ENCODE data around the gene ARID1B.

GRCh38 chr6:157101166-157101565, 324.0 kb downstream of the ARID1B start:
- no peak for TF ChIP-seq ZNF274 (IDR thresholded peaks at IDR 0.05; ENCODE audit: low read depth, low read length)
- TF ChIP-seq CTCF (IDR thresholded peaks at IDR 0.05 in 2 of 3, conservative IDR thresholded peaks at IDR 0.05 in 1 of 3; ENCODE audit: borderline replicate concordance in 1 of 3, insufficient read depth in 1 of 3, low read depth in 2 of 3, low read length in 2 of 3), result no peak
- no peak for TF ChIP-seq POLR2A (IDR thresholded peaks at IDR 0.05; ENCODE audit: borderline replicate concordance, extremely low read depth, insufficient read depth, insufficient read length)
- no peak for TF ChIP-seq EZH2 (IDR thresholded peaks at IDR 0.05)
